Panc1 (cell line): ENCODE results near the gene ELOVL2. TPM values are rescaled to one million over a fixed set of nuclear protein-coding genes. Genes with fewer than 3 reads are reported as not detected.

ENCODE experiments used
- ATAC-seq: fragments of 200-7000 bp; cut with Tn5 transposase; 2 replicates; pipeline ENCODE4 v1.9.1; 2020; ENCODE audit warnings: mild to moderate bottlenecking, moderate library complexity
- BruUV-seq: library from RNA; stranded (reverse); fragments of 400-500 nt; replicated peaks from 2 replicates; lab custom pipeline; 2021; lab: Mats Ljungman, UMichigan
- CTCF ChIA-PET: fragments of 300-600 bp; sonication (Branson Sonifier 250); formaldehyde crosslinking; loops from one replicate; lab custom pipeline; 2022; ENCODE audit warnings: antibody characterized with exemption; lab: Charles Lee
- POLR2A ChIA-PET: fragments of 300-600 bp; sonication (Branson Sonifier 250); formaldehyde crosslinking; loops from one replicate; lab custom pipeline; 2022; ENCODE audit warnings: antibody characterized with exemption; lab: Charles Lee
- DNase-seq: peaks from one replicate; pipeline ENCODE4 v3.0.0-alpha.2; 2010; ENCODE audit warnings: low read depth, low spot score
- H3K27ac ChIP-seq: 2 replicates; pipeline ENCODE4 v1.5.1; 2011; ENCODE audit warnings: mild to moderate bottlenecking, low read length, inconsistent platforms
- H3K27me3 ChIP-seq: fragments of 200-500 bp; sonication (Bioruptor generic); 2 replicates; pipeline ENCODE4 v1.6.0; 2014; ENCODE audit warnings: low read length, inconsistent platforms; ENCODE audit not compliant: control insufficient read depth, insufficient read depth
- H3K36me3 ChIP-seq: fragments of 200-500 bp; sonication (Bioruptor generic); 2 replicates; pipeline ENCODE4 v1.5.1; 2014; ENCODE audit warnings: inconsistent platforms, mild to moderate bottlenecking, low read length, moderate library complexity; ENCODE audit not compliant: control insufficient read depth, insufficient read depth
- H3K4me1 ChIP-seq: 2 replicates; pipeline ENCODE4 v1.5.1; 2011; ENCODE audit warnings: inconsistent platforms, mild to moderate bottlenecking, low read length, moderate library complexity; ENCODE audit not compliant: control insufficient read depth, insufficient read depth
- H3K4me3 ChIP-seq, 2 experiments: 2 replicates each; pipeline ENCODE4 v1.5.1; 2011 to 2012; ENCODE audit warnings: low read depth in 2 of 2, low read length in 2 of 2, mild to moderate bottlenecking in 2 of 2, inconsistent platforms in 1 of 2, moderate library complexity in 1 of 2
- H3K9me3 ChIP-seq: fragments of 200-500 bp; sonication (Bioruptor generic); 2 replicates; pipeline ENCODE4 v1.5.1; 2014; ENCODE audit warnings: low read depth, mild to moderate bottlenecking, inconsistent platforms, low read length, moderate library complexity; ENCODE audit not compliant: control insufficient read depth, insufficient read depth
- POLR2AphosphoS5 ChIP-seq: IDR thresholded peaks from 2 replicates; pipeline ENCODE4 v1.6.1; 2012; ENCODE audit warnings: mild to moderate bottlenecking, low read depth, low read length, moderate library complexity
- SIN3A ChIP-seq: IDR thresholded peaks from 2 replicates; pipeline ENCODE4 v1.6.1; 2012; ENCODE audit warnings: low read depth, mild to moderate bottlenecking, low read length, moderate library complexity, borderline replicate concordance; ENCODE audit not compliant: insufficient read depth
- TCF7L2 ChIP-seq: IDR thresholded peaks from 2 replicates; pipeline ENCODE4 v1.6.1; 2011; ENCODE audit warnings: mild to moderate bottlenecking, low read depth, low read length, inconsistent platforms
- in situ Hi-C: cut with HindIII; loops from 2 replicates; pipeline ENCODE4 v1.10.0; 2016; ENCODE audit warnings: low sequenced_read_pairs, low pct_unique_long_range_greater_than_20kb
- intact Hi-C: fragments of 100-400 bp; cut with micrococcal nuclease; formaldehyde crosslinking; loops from one replicate; pipeline ENCODE4 v1.10.0; 2022; ENCODE audit not compliant: unreplicated experiment
- total RNA-seq: library from RNA; stranded (reverse); gene quantifications from one replicate; pipeline ENCODE4 v1.2.1, GENCODE V29; 2021; ENCODE audit not compliant: unreplicated experiment
- TF ChIP-seq, protein P1 (sequence below): fragments of 450-650 bp; IDR thresholded peaks from 2 replicates; pipeline ENCODE4 v1.5.1; 2017; ENCODE audit warnings: mild to moderate bottlenecking
- TF ChIP-seq, protein P2 (sequence below), 2 experiments: IDR thresholded peaks; 2 replicates each; pipeline ENCODE4 v1.6.1; 2011 to 2012; ENCODE audit warnings: low read depth in 2 of 2, control low read depth in 1 of 2, low read length in 1 of 2, mild to moderate bottlenecking in 1 of 2, moderate library complexity in 1 of 2; ENCODE audit not compliant: insufficient read depth in 1 of 2

Gene ELOVL2
- total RNA-seq, 1 experiment from 2014 or later, result 27.8 TPM

DNA sequence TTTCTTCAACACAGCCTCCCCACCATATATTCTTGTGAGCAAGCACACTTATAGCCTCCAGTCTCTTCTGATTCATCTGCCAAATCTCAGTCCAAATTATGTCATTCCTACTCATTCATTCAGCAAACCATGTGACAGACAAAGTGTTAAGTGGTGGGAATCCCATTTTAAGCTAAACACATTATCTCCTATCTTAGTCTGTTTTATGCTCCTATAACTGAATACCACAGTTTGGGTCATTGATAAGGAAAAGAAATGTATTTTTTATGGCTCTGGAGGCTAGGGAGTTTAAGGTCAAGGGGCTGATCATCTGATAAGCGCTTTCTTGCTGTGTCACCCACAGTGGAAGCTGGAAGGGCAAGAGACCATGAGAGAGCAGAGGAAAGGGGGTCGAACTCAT lies 25.7 kb upstream of the ELOVL2 start:
- BruUV-seq, result no TSS peak
- Histone ChIP-seq H3K36me3 (no peaks in the 10 kb centered on the region), H3K4me3 (no peak overlapping the region), H3K27me3 (no peaks in the 10 kb centered on the region), H3K4me1 (no peaks in the 10 kb centered on the region), H3K9me3 (no peaks in the 10 kb centered on the region), H3K27ac (no peak overlapping the region)
- TF ChIP-seq POLR2AphosphoS5 (no peak), SIN3A (no peak), TCF7L2 (no peak)
- TF ChIP-seq, protein P1, sequence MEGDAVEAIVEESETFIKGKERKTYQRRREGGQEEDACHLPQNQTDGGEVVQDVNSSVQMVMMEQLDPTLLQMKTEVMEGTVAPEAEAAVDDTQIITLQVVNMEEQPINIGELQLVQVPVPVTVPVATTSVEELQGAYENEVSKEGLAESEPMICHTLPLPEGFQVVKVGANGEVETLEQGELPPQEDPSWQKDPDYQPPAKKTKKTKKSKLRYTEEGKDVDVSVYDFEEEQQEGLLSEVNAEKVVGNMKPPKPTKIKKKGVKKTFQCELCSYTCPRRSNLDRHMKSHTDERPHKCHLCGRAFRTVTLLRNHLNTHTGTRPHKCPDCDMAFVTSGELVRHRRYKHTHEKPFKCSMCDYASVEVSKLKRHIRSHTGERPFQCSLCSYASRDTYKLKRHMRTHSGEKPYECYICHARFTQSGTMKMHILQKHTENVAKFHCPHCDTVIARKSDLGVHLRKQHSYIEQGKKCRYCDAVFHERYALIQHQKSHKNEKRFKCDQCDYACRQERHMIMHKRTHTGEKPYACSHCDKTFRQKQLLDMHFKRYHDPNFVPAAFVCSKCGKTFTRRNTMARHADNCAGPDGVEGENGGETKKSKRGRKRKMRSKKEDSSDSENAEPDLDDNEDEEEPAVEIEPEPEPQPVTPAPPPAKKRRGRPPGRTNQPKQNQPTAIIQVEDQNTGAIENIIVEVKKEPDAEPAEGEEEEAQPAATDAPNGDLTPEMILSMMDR, result no peak
- TF ChIP-seq, protein P2, sequence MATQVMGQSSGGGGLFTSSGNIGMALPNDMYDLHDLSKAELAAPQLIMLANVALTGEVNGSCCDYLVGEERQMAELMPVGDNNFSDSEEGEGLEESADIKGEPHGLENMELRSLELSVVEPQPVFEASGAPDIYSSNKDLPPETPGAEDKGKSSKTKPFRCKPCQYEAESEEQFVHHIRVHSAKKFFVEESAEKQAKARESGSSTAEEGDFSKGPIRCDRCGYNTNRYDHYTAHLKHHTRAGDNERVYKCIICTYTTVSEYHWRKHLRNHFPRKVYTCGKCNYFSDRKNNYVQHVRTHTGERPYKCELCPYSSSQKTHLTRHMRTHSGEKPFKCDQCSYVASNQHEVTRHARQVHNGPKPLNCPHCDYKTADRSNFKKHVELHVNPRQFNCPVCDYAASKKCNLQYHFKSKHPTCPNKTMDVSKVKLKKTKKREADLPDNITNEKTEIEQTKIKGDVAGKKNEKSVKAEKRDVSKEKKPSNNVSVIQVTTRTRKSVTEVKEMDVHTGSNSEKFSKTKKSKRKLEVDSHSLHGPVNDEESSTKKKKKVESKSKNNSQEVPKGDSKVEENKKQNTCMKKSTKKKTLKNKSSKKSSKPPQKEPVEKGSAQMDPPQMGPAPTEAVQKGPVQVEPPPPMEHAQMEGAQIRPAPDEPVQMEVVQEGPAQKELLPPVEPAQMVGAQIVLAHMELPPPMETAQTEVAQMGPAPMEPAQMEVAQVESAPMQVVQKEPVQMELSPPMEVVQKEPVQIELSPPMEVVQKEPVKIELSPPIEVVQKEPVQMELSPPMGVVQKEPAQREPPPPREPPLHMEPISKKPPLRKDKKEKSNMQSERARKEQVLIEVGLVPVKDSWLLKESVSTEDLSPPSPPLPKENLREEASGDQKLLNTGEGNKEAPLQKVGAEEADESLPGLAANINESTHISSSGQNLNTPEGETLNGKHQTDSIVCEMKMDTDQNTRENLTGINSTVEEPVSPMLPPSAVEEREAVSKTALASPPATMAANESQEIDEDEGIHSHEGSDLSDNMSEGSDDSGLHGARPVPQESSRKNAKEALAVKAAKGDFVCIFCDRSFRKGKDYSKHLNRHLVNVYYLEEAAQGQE (IDR thresholded peaks at IDR 0.05; ENCODE audit: insufficient read depth in 1 of 2, low read depth in 2 of 2, low read length in 1 of 2), result no peak
- ATAC-seq, result no peak
- ChIA-PET CTCF (interaction anchor here (0.7 to 1.5 kb wide), 3 partner anchors 118 to 605 kb away, joined by 5 to 16 read pairs (median 5); no protein-coding TSS in a partner anchor), POLR2A (no interaction called here)
- in situ Hi-C loops, result no loop called here
- DNase-seq, result no peak
- intact Hi-C loops, result loop anchor here (2.0 kb wide), 1 partner anchor 119 kb away; no protein-coding TSS in a partner anchor

DNA sequence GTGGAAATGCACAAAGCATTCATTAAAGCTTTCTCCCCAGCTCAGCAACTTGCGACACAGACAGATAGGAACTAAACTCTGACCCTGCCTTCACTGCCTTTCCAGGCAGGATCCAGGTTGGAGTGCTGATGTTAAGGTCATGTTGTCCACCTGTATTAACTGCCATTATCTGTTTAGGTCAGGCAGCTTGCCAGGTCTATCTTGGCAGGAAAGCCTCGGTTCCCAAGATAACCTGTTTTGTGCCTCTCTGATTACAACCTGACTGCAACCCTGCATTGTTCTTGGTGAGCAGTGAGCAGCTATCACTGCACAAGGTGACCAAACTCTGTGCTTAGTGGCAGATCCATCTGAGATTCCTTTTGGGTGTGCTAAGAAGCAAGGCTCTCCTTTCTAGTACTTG lies 23.2 kb upstream of the ELOVL2 start:
- TF ChIP-seq SIN3A, result no peak
- TF ChIP-seq, protein P2 (IDR thresholded peaks at IDR 0.05; ENCODE audit: insufficient read depth in 1 of 2, low read depth in 2 of 2, low read length in 1 of 2), result no peak
- TF ChIP-seq, protein P1, result no peak
- TF ChIP-seq TCF7L2, result no peak
- no peak for TF ChIP-seq POLR2AphosphoS5
- ChIA-PET CTCF (no interaction called here), POLR2A (no interaction called here)
- no peak overlapping the region for H3K27ac ChIP-seq
- intact Hi-C loops, result no loop called here
- H3K4me3 ChIP-seq, result no peak overlapping the region
- in situ Hi-C loops, result no loop called here
- no peaks in the 10 kb centered on the region for H3K4me1 ChIP-seq
- ATAC-seq (no peak), DNase-seq (no peak)
- no peaks in the 10 kb centered on the region for H3K36me3 ChIP-seq
- BruUV-seq, result no TSS peak
- no peaks in the 10 kb centered on the region for H3K9me3 ChIP-seq
- H3K27me3 ChIP-seq, result no peaks in the 10 kb centered on the region
